SKM-1 treated with dmso at 0.1 percent for 144 hours (cell line): ENCODE results near the gene LIPC.

Experiments
- DNase-seq: peaks from one replicate; lab custom pipeline; 2025; ENCODE audit not compliant: unreplicated experiment; lab: John Stamatoyannopoulos, UW

Gene LIPC

GRCh38 chr15:58431221-58432149 lies at the start of gene LIPC:
Gene LIPC, plus strand, starts transcription at chr15:58431991. Its CDS starts 42 bp downstream, at chr15:58432033.
- DNase-seq, result no peak

- no peak for DNase-seq
Measured at GRCh38 chr15:58383876-58384275, 47.9 kb upstream of the LIPC start.

- no peak for DNase-seq
Measured at GRCh38 chr15:58384667-58385066, 47.1 kb upstream of the LIPC start.

- no peak for DNase-seq
Measured at GRCh38 chr15:58386081-58386480, 45.7 kb upstream of the LIPC start.

- DNase-seq, result no peak
Measured at GRCh38 chr15:58386641-58387040, 45.1 kb upstream of the LIPC start.

- DNase-seq, result no peak
Measured at GRCh38 chr15:58387130-58387529, 44.7 kb upstream of the LIPC start.

GRCh38 chr15:58388211-58388610 lies 43.6 kb upstream of the LIPC start:
- DNase-seq, result no peak

GRCh38 chr15:58390118-58390517 lies 41.7 kb upstream of the LIPC start:
- no peak for DNase-seq

- DNase-seq, result no peak
Measured at GRCh38 chr15:58390655-58391054, 41.1 kb upstream of the LIPC start.

GRCh38 chr15:58391088-58391487 lies 40.7 kb upstream of the LIPC start:
- no peak for DNase-seq

GRCh38 chr15:58392141-58392540 lies 39.6 kb upstream of the LIPC start:
- no peak for DNase-seq

GRCh38 chr15:58392611-58393161 lies 39.1 kb upstream of the LIPC start:
- DNase-seq, result no peak

- no peak for DNase-seq
Measured at GRCh38 chr15:58393241-58393662, 38.5 kb upstream of the LIPC start.

GRCh38 chr15:58396181-58396580 lies 35.6 kb upstream of the LIPC start:
- no peak for DNase-seq

GRCh38 chr15:58398071-58398470 lies 33.7 kb upstream of the LIPC start:
- DNase-seq, result no peak

GRCh38 chr15:58398643-58399042 lies 33.1 kb upstream of the LIPC start:
- no peak for DNase-seq

- DNase-seq, result no peak
Measured at GRCh38 chr15:58399739-58400138, 32.1 kb upstream of the LIPC start.

- no peak for DNase-seq
Measured at GRCh38 chr15:58401276-58401675, 30.5 kb upstream of the LIPC start.

- DNase-seq, result no peak
Measured at GRCh38 chr15:58401991-58402649, 29.7 kb upstream of the LIPC start.

GRCh38 chr15:58403581-58403980 lies 28.2 kb upstream of the LIPC start:
- DNase-seq, result no peak

- no peak for DNase-seq
Measured at GRCh38 chr15:58404020-58404419, 27.8 kb upstream of the LIPC start.

- no peak for DNase-seq
Measured at GRCh38 chr15:58404722-58405121, 27.1 kb upstream of the LIPC start.
